OCI-LY3 (cell line): ENCODE data around the gene CTTN.

Experiments
- H2AFZ ChIP-seq: fragments of 200-600, 300-600 bp; shearing (Covaris generic); 2 replicates; pipeline ENCODE4 v1.6.0; 2014; ENCODE audit warnings: antibody characterized with exemption, low read depth, low read length
- H3K27ac ChIP-seq: fragments of 200-600, 300-600 bp; sonication (generic); 2 replicates; pipeline ENCODE4 v1.5.1; 2014; ENCODE audit warnings: mild to moderate bottlenecking, low read length, moderate library complexity, mixed read lengths
- H3K27me3 ChIP-seq: fragments of 200-600, 300-600 bp; sonication (generic); 2 replicates; pipeline ENCODE4 v1.6.1; 2014; ENCODE audit warnings: low read depth, low read length, mixed read lengths
- H3K36me3 ChIP-seq: fragments of 200-600, 300-600 bp; sonication (generic); replicated peaks from 2 replicates; pipeline ENCODE3; 2014; ENCODE audit warnings: low read depth, low read length, mixed read lengths
- H3K4me1 ChIP-seq: fragments of 300-600, 200-600 bp; sonication (generic); 2 replicates; pipeline ENCODE4 v1.6.1; 2014; ENCODE audit warnings: low read length, mixed read lengths
- H3K4me2 ChIP-seq: fragments of 200-600, 300-600 bp; sonication (generic); 2 replicates; pipeline ENCODE4 v1.6.1; 2014; ENCODE audit warnings: low read length, mixed read lengths
- H3K4me3 ChIP-seq: fragments of 300-600, 200-600 bp; sonication (generic); 2 replicates; pipeline ENCODE4 v1.5.1; 2014; ENCODE audit warnings: antibody characterized with exemption, mild to moderate bottlenecking, low read length, moderate library complexity
- H3K79me2 ChIP-seq: fragments of 300-600, 200-600 bp; shearing (Covaris generic); 2 replicates; pipeline ENCODE4 v1.6.1; 2014; ENCODE audit warnings: mild to moderate bottlenecking, low read length, mixed read lengths
- H3K9ac ChIP-seq: fragments of 300-600, 200-600 bp; shearing (Covaris generic); 2 replicates; pipeline ENCODE4 v1.6.0; 2014; ENCODE audit warnings: mild to moderate bottlenecking, low read length, moderate library complexity
- H3K9me3 ChIP-seq: fragments of 200-600, 300-600 bp; shearing (Covaris generic); 2 replicates; pipeline ENCODE4 v1.6.1; 2014; ENCODE audit warnings: low read length, mixed read lengths; ENCODE audit not compliant: insufficient read depth
- H4K20me1 ChIP-seq: fragments of 200-600, 300-600 bp; sonication (generic); 2 replicates; pipeline ENCODE4 v1.6.1; 2016; ENCODE audit warnings: low read length, mixed read lengths; ENCODE audit not compliant: insufficient read depth
- EZH2phosphoT487 ChIP-seq: fragments of 200-600 bp; shearing (Covaris generic); IDR thresholded peaks from 2 replicates; pipeline ENCODE4 v1.6.1; 2018; ENCODE audit warnings: antibody characterized with exemption, mixed run types, low read depth
- TF ChIP-seq, protein P1 (sequence below): fragments of 200-600, 300-600 bp; sonication (generic); IDR thresholded peaks from 2 replicates; pipeline ENCODE4 v1.5.1; 2014; ENCODE audit warnings: antibody characterized with exemption, low read length, low read depth

CTTN gene

DNA sequence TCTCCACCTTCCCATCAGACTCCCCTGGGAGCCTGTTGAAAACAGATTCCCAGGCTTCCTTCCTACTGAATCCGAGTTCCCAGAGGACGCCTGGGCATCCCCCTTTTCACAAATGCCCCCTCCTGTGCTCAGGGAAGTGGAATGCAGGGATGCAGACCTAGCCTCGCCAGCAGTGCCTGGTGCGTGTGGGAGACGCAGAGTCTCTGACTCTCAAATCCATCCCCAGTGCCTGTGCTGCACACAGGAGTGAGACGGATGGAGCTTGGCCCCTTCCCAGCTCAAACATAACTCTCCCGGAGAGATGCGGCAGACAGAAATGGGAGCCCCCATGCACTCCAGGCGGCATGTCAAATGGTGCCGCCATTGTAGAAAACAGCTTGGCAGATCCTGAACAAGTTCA, 62.6 kb downstream of the CTTN start:
- peaks cover 3% of the 10 kb centered on the region; the same call in 1 of the 2 replicates for H3K27me3 ChIP-seq
- no peaks in the 10 kb centered on the region for H4K20me1 ChIP-seq
- no peak overlapping the region for H3K9ac ChIP-seq
- H3K9me3 ChIP-seq: no peaks in the 10 kb centered on the region
- peaks cover 38% of the 10 kb centered on the region for H3K4me1 ChIP-seq
- no peak overlapping the region for H3K4me3 ChIP-seq
- H3K4me2 ChIP-seq: no peak overlapping the region
- TF ChIP-seq, protein P1, sequence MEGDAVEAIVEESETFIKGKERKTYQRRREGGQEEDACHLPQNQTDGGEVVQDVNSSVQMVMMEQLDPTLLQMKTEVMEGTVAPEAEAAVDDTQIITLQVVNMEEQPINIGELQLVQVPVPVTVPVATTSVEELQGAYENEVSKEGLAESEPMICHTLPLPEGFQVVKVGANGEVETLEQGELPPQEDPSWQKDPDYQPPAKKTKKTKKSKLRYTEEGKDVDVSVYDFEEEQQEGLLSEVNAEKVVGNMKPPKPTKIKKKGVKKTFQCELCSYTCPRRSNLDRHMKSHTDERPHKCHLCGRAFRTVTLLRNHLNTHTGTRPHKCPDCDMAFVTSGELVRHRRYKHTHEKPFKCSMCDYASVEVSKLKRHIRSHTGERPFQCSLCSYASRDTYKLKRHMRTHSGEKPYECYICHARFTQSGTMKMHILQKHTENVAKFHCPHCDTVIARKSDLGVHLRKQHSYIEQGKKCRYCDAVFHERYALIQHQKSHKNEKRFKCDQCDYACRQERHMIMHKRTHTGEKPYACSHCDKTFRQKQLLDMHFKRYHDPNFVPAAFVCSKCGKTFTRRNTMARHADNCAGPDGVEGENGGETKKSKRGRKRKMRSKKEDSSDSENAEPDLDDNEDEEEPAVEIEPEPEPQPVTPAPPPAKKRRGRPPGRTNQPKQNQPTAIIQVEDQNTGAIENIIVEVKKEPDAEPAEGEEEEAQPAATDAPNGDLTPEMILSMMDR: no peak
- no peak for TF ChIP-seq EZH2phosphoT487
- H3K27ac ChIP-seq: no peak overlapping the region
- no peaks in the 10 kb centered on the region for H3K79me2 ChIP-seq
- H2AFZ ChIP-seq: no peak overlapping the region
- no peaks in the 10 kb centered on the region for H3K36me3 ChIP-seq

GRCh38 chr11:70462818-70463477, 64.6 kb downstream of the CTTN start:
- Histone ChIP-seq H3K4me2 (no peak overlapping the region), H3K36me3 (no peaks in the 10 kb centered on the region), H3K9me3 (no peaks in the 10 kb centered on the region), H3K27me3 (peaks cover 3% of the 10 kb centered on the region; the same call in 1 of the 2 replicates), H4K20me1 (no peaks in the 10 kb centered on the region), H3K9ac (no peak overlapping the region), H3K27ac (no peak overlapping the region), H3K4me3 (no peak overlapping the region), H3K4me1 (peaks cover 40% of the 10 kb centered on the region), H2AFZ (no peak overlapping the region), H3K79me2 (no peaks in the 10 kb centered on the region)
- no peak for TF ChIP-seq EZH2phosphoT487
- TF ChIP-seq, protein P1: no peak

DNA sequence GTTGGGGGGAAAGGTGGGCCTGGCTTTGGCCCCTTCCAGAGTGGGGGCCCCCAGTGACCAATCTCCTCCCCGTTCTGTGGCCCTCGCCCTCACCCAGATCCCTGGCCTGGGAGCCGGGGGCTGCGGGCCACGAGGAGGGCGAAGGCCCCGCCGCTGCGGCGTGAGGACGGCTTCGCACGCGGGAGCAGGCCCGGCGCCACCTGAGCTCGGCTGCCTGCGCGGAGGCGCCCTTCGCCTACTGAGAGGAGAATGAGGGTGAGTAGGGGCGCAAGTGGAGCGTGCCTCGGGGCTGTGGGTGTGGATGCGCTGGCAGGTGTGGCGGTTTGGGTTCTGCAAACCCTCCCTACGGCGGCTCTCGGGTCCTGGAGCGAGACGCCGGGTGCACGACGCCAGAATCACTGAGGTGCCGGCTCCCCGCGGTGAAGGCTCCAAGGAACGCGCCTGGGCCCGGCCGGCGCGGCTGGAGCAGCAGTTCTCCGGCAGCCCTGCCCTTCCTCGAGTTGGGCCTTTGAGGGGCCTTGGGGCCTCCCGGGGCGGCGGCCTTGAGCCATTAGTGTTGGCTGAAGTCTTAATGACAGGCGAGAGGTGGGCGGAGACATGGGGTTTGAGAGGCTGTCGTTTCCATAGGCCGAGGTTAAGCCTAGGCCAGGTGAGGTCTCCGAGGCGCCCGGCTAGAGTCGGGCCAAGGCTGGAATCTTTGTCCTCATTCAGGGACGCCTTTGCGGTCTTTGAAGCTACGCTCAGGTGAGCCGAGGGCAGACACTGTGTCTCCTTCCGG, 65.3 kb downstream of the CTTN start:
- Histone ChIP-seq H3K4me3 (no peak overlapping the region), H4K20me1 (no peaks in the 10 kb centered on the region), H3K9me3 (no peaks in the 10 kb centered on the region), H3K36me3 (no peaks in the 10 kb centered on the region), H3K9ac (no peak overlapping the region), H3K4me2 (no peak overlapping the region), H3K27me3 (peaks cover 3% of the 10 kb centered on the region; the same call in 1 of the 2 replicates), H3K27ac (no peak overlapping the region), H2AFZ (no peak overlapping the region), H3K79me2 (no peaks in the 10 kb centered on the region), H3K4me1 (peaks cover 47% of the 10 kb centered on the region)
- TF ChIP-seq EZH2phosphoT487: no peak
- TF ChIP-seq, protein P1: no peak
